ENCODE results near the gene ACER3. TPM values are rescaled to one million over a fixed set of nuclear protein-coding genes. Genes with fewer than 3 reads are reported as not detected.

Gene ACER3
- total and polyA plus RNA-seq, 2 experiments from 2014 or later, result 6.2 to 26.5 TPM

GRCh38 chr11:77065878-77066228 is 205.1 kb downstream of the ACER3 start:
- H3K27me3 Mint-ChIP-seq (ENCODE audit: insufficient read depth, low read depth, poor library complexity), result peaks cover 23% of the 10 kb centered on the region
- Histone ChIP-seq H2AFZ (peak overlapping the region; percentile 90), H4K20me1 (replicated peaks; ENCODE audit: insufficient read depth) (no peaks in the 10 kb centered on the region), H3K79me2 (replicated peaks; ENCODE audit: insufficient read depth) (no peaks in the 10 kb centered on the region), H3K27me3 (ENCODE audit: insufficient read depth) (no peaks in the 10 kb centered on the region), H3K9me2 (ENCODE audit: insufficient read depth) (no peaks in the 10 kb centered on the region), H3K4me2 (peak overlapping the region; percentile 95), H3K36me3 (ENCODE audit: insufficient read depth) (no peaks in the 10 kb centered on the region), H3K4me1 (ENCODE audit: insufficient read depth) (peaks cover 12% of the 10 kb centered on the region; the same call in 1 of the 2 replicates), H3F3A (replicated peaks; ENCODE audit: low read depth) (peaks cover 10% of the 10 kb centered on the region), H3K4me3 (peak overlapping the region; percentile 84), H3K27ac (ENCODE audit: low read depth) (peak overlapping the region; percentile 86; the same call in 1 of the 2 replicates)
- H3K4me3 Mint-ChIP-seq, result peak overlapping the region; percentile 87
- TF ChIP-seq ZNF331 (CRISPR knock-in tag; IDR thresholded peaks at IDR 0.05; ENCODE audit: low read depth), result no peak
- no peak for TF ChIP-seq NANOG (IDR thresholded peaks at IDR 0.05; ENCODE audit: borderline replicate concordance)
- no peak for TF ChIP-seq EZH2phosphoT487 (IDR thresholded peaks at IDR 0.05; ENCODE audit: unreplicated experiment)
- no peak for TF ChIP-seq EZH2 (IDR thresholded peaks at IDR 0.05; ENCODE audit: low read depth, unreplicated experiment)
- H3K36me3 Mint-ChIP-seq (ENCODE audit: low read depth), result no peaks in the 10 kb centered on the region
- ATAC-seq, result no peak
- peak overlapping the region; percentile 80; the same call in 1 of the 2 replicates for H3K27ac Mint-ChIP-seq
- H3K9me3 Mint-ChIP-seq, result 0 out of 3 replicates have a peak, but pooled peaks cover 3% of the 10 kb centered on the region
- peaks cover 21% of the 10 kb centered on the region for H3K4me1 Mint-ChIP-seq
- peak; percentile 42 for DNase-seq (ENCODE audit: low spot score)

- no peaks in the 10 kb centered on the region for H3K27me3 ChIP-seq (ENCODE audit: insufficient read depth)
- no peaks in the 10 kb centered on the region for H3K36me3 ChIP-seq (ENCODE audit: insufficient read depth)
- H3K4me1 ChIP-seq (ENCODE audit: insufficient read depth), result peaks cover 12% of the 10 kb centered on the region; the same call in 1 of the 2 replicates
- H3K79me2 ChIP-seq (replicated peaks; ENCODE audit: insufficient read depth), result no peaks in the 10 kb centered on the region
- H3K36me3 Mint-ChIP-seq (ENCODE audit: low read depth), result no peaks in the 10 kb centered on the region
- peak within 1 kb of the TSS; percentile 84 for H3K4me3 ChIP-seq
- H3K9me3 Mint-ChIP-seq, result 0 out of 3 replicates have a peak, but pooled peaks cover 3% of the 10 kb centered on the region
- ATAC-seq (peak; percentile 93), DNase-seq (ENCODE audit: low spot score) (peak; percentile 96)
- peak within 1 kb of the TSS; percentile 86 for H3K27ac ChIP-seq (ENCODE audit: low read depth)
- H3F3A ChIP-seq (replicated peaks; ENCODE audit: low read depth), result peaks cover 10% of the 10 kb centered on the region
- TF ChIP-seq CTCF (conservative IDR thresholded peaks at IDR 0.05; ENCODE audit: low read depth in 2 of 2) (peak; percentile 41 to 43), POLR2AphosphoS5 (IDR thresholded peaks at IDR 0.05; ENCODE audit: low read depth) (peak; percentile 81), ZNF462 (CRISPR knock-in tag; IDR thresholded peaks at IDR 0.05) (no peak), STAT1 (IDR thresholded peaks at IDR 0.05; ENCODE audit: unreplicated experiment) (no peak), ETS1 (IDR thresholded peaks at IDR 0.05) (0 out of 2 replicates have a peak, but pooled peaks have one; percentile 4), CREB1 (CRISPR knock-in tag; IDR thresholded peaks at IDR 0.05; ENCODE audit: low read depth) (0 out of 2 replicates have a peak, but pooled peaks have one; percentile 11)
- peak within 1 kb of the TSS; percentile 95 for H3K4me2 ChIP-seq
- peak within 1 kb of the TSS; percentile 87 for H3K4me3 Mint-ChIP-seq
- peaks cover 21% of the 10 kb centered on the region for H3K4me1 Mint-ChIP-seq
- peaks cover 25% of the 10 kb centered on the region for H3K27me3 Mint-ChIP-seq (ENCODE audit: insufficient read depth, low read depth, poor library complexity)
- H3K9me2 ChIP-seq (ENCODE audit: insufficient read depth), result no peaks in the 10 kb centered on the region
- no peaks in the 10 kb centered on the region for H4K20me1 ChIP-seq (replicated peaks; ENCODE audit: insufficient read depth)
- H3K27ac Mint-ChIP-seq, result peak within 1 kb of the TSS; percentile 80
- H2AFZ ChIP-seq, result peak within 1 kb of the TSS; percentile 95
These were observed 205.7 kb downstream of the ACER3 start, which contains the start of gene CAPN5 for GRCh38 chr11:77066229-77067042. TSS of gene CAPN5 (plus strand) at chr11:77066971. CDS start at chr11:77084887, 17,916 bp downstream.
